Natural killer cell (primary cell): ENCODE measurements around the gene NEURL2. TPM values are rescaled to one million over a fixed set of nuclear protein-coding genes. Genes with fewer than 3 reads are reported as not detected.
"Not testable (repeated sequence)": the region's sequence is repeated elsewhere in the genome, so short reads cannot be mapped to it uniquely, and the experiment has no call there.

Experiments used
- ATAC-seq, 3 donors: fragments of 150-1000 bp in 2 of 3; fragments of 200-7000 bp in 1 of 3; cut with Tn5 transposase; 1 replicate in 1 of 3; 2 replicates in 2 of 3; pipeline ENCODE4 v1.10.0; 2021; ENCODE audit warnings: mild to moderate bottlenecking in 2 of 3, moderate library complexity in 2 of 3
- DNase-seq, 2 donors: peaks; one replicate each; pipeline versions ENCODE4 v3.0.0 to v3.0.0-alpha.2; 2013 to 2021; ENCODE audit warnings: mixed read lengths in 1 of 2
- H3K27ac ChIP-seq: one replicate; pipeline ENCODE4 v1.5.1; 2013; ENCODE audit warnings: mild to moderate bottlenecking, low read length
- H3K27me3 ChIP-seq: one replicate; pipeline ENCODE4 v1.6.1; 2013; ENCODE audit warnings: low read length; ENCODE audit not compliant: control insufficient read depth, insufficient read depth
- H3K36me3 ChIP-seq: one replicate; pipeline ENCODE4 v1.6.1; 2013; ENCODE audit warnings: low read length; ENCODE audit not compliant: control insufficient read depth, insufficient read depth
- H3K4me1 ChIP-seq: one replicate; pipeline ENCODE4 v1.6.1; 2013; ENCODE audit warnings: low read length; ENCODE audit not compliant: control insufficient read depth, insufficient read depth
- H3K4me3 ChIP-seq: one replicate; pipeline ENCODE4 v1.5.1; 2013; ENCODE audit warnings: low read length
- H3K9me3 ChIP-seq: one replicate; pipeline ENCODE4 v1.6.1; 2013; ENCODE audit warnings: low read length; ENCODE audit not compliant: control insufficient read depth, insufficient read depth
- H3K27ac Mint-ChIP-seq, 2 donors: one replicate each; pipeline ENCODE4 v1.8.0; 2022; ENCODE audit warnings: mild to moderate bottlenecking in 2 of 2, mixed read lengths in 2 of 2, moderate library complexity in 1 of 2
- H3K27me3 Mint-ChIP-seq, 2 donors: one replicate each; pipeline ENCODE4 v1.8.0; 2022; ENCODE audit warnings: low read depth in 2 of 2, mixed read lengths in 2 of 2
- H3K36me3 Mint-ChIP-seq: one replicate; pipeline ENCODE4 v1.8.0; 2022; ENCODE audit warnings: mixed read lengths
- H3K4me1 Mint-ChIP-seq, 2 donors: one replicate each; pipeline ENCODE4 v1.8.0; 2022; ENCODE audit warnings: mixed read lengths in 2 of 2
- H3K4me3 Mint-ChIP-seq: one replicate; pipeline ENCODE4 v1.8.0; 2022; ENCODE audit warnings: mild to moderate bottlenecking, moderate library complexity, mixed read lengths
- H3K9me3 Mint-ChIP-seq, 2 donors: one replicate each; pipeline ENCODE4 v1.8.0; 2022; ENCODE audit warnings: mixed read lengths in 2 of 2
- WGBS: methylation state at CpG from one replicate; pipeline ENCODE4 v1.1.7; 2013; ENCODE audit warnings: missing lambda C conversion rate; ENCODE audit not compliant: insufficient coverage; 5-methylcytosine and 5-hydroxymethylcytosine counted together
- intact Hi-C: fragments of 100-400 bp; cut with micrococcal nuclease; formaldehyde crosslinking; loops from one replicate; pipeline ENCODE4 v1.14.2; 2022
- total RNA-seq, 4 donors: library from RNA; stranded (reverse); fragments of 120-200 nt in 1 of 4; gene quantifications; one replicate each; pipeline versions ENCODE4 v1.2.3 to v1.2.4, GENCODE V29; 2013 to 2022
- TF ChIP-seq, protein P1 (sequence below): fragments of 200-600 bp; IDR thresholded peaks from one replicate; pipeline ENCODE4 v1.8.0; 2022; ENCODE audit warnings: antibody characterized with exemption

The NEURL2 gene
- total RNA-seq, 3 donors from 2014 or later (not counting 1 experiment from before 2014, with no cell fraction given): 0.89 to 1.4 (median 1.4) TPM

- Mint-ChIP-seq H3K27me3 (no peaks in the 10 kb centered on the region), H3K36me3 (peaks cover 7% of the 10 kb centered on the region), H3K9me3 (no peaks in the 10 kb centered on the region), H3K4me1 (peaks cover 23 to 31% of the 10 kb centered on the region in 2 donors), H3K4me3 (peak within 1 kb of the TSS; percentile 96), H3K27ac (peak within 1 kb of the TSS; percentile 96 to 97)
- Histone ChIP-seq H3K4me1 (peaks cover 26% of the 10 kb centered on the region), H3K9me3 (no peaks in the 10 kb centered on the region), H3K27ac (peak within 1 kb of the TSS; percentile 98), H3K4me3 (peak within 1 kb of the TSS; percentile 99), H3K27me3 (no peaks in the 10 kb centered on the region), H3K36me3 (peaks cover 26% of the 10 kb centered on the region)
- WGBS: under 1% methylated on average over 102 of the region's 102 CpGs
- TF ChIP-seq, protein P1, sequence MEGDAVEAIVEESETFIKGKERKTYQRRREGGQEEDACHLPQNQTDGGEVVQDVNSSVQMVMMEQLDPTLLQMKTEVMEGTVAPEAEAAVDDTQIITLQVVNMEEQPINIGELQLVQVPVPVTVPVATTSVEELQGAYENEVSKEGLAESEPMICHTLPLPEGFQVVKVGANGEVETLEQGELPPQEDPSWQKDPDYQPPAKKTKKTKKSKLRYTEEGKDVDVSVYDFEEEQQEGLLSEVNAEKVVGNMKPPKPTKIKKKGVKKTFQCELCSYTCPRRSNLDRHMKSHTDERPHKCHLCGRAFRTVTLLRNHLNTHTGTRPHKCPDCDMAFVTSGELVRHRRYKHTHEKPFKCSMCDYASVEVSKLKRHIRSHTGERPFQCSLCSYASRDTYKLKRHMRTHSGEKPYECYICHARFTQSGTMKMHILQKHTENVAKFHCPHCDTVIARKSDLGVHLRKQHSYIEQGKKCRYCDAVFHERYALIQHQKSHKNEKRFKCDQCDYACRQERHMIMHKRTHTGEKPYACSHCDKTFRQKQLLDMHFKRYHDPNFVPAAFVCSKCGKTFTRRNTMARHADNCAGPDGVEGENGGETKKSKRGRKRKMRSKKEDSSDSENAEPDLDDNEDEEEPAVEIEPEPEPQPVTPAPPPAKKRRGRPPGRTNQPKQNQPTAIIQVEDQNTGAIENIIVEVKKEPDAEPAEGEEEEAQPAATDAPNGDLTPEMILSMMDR: no peak
- ATAC-seq (peak; percentile 77 to 91 (median 84)), DNase-seq (peak; percentile 98 to 100)
- intact Hi-C loops: loop anchor here (1.0 to 2.0 kb wide), 7 partner anchors 10 to 122 kb away; partner anchors contain the start of genes ACOT8, CTSA, NEURL2 and UBE2C
These were observed 43.8 kb upstream of the NEURL2 start, which contains the start of gene PCIF1 for GRCh38 chr20:45934586-45935415. Gene PCIF1 (plus strand): TSS chr20:45934683. CDS start chr20:45939000, 4,317 bp downstream.

DNA sequence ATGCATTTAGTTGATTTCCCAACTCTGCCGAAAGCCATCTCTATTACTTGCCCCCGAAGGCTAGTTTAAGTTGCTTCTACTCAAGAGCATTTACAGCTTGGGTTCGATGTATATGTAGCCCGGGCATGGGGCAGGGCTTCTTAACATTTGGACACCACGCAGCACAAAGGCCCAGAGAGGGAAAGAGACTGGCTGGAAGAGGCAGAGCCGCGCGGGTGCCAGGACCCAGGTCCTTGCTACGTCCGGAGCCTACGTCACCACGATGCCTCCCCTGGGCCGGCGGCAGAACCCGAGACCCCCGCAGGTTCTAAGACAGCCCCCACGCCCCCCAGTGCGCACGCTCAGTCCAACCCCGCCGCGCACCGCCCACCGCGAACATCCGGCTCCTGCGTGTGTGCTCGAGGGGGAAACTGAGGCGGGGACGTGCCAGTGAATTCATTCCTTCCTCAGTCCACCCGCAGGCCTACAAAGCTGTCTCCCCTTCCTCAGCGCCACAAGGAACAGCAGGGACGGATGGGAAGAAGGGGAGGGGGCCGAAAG, 43.1 kb upstream of the NEURL2 start:
- H3K9me3 Mint-ChIP-seq: no peaks in the 10 kb centered on the region

GRCh38 chr20:45933266-45934045, 42.4 kb upstream of the NEURL2 start:
- H3K4me3 ChIP-seq: peak overlapping the region; percentile 99
- peak overlapping the region; percentile 96 for H3K4me3 Mint-ChIP-seq
- peaks cover 22 to 29% of the 10 kb centered on the region in 2 donors for H3K4me1 Mint-ChIP-seq
- H3K36me3 Mint-ChIP-seq: no peaks in the 10 kb centered on the region
- H3K27me3 ChIP-seq: no peaks in the 10 kb centered on the region
- H3K27ac ChIP-seq: peak overlapping the region; percentile 98
- no peaks in the 10 kb centered on the region for H3K27me3 Mint-ChIP-seq
- H3K27ac Mint-ChIP-seq: peak overlapping the region; percentile 96 to 97
- TF ChIP-seq, protein P1: no peak
- H3K9me3 Mint-ChIP-seq: no peaks in the 10 kb centered on the region
- peaks cover 26% of the 10 kb centered on the region for H3K4me1 ChIP-seq
- H3K9me3 ChIP-seq: no peaks in the 10 kb centered on the region
- WGBS: 28% methylated on average over 21 of the region's 22 CpGs
- no peak for ATAC-seq
- H3K36me3 ChIP-seq: peaks cover 13% of the 10 kb centered on the region
- peak; percentile 46 to 77 for DNase-seq
- intact Hi-C loops: loop anchor here (1.0 to 2.0 kb wide), 4 partner anchors 29 to 77 kb away; partner anchors contain the start of genes ACOT8, CTSA, NEURL2 and ZSWIM1

More for the DNA sequence above, 43.1 kb upstream of the NEURL2 start:
- Mint-ChIP-seq H3K27me3 (no peaks in the 10 kb centered on the region), H3K27ac (peak overlapping the region; percentile 96 to 97), H3K4me1 (peaks cover 23 to 31% of the 10 kb centered on the region in 2 donors), H3K36me3 (no peaks in the 10 kb centered on the region), H3K4me3 (peak overlapping the region; percentile 96)
- ATAC-seq (peak in 1 of 3 donors; percentile 5), DNase-seq (no peak)
- Histone ChIP-seq H3K4me1 (peaks cover 26% of the 10 kb centered on the region), H3K27me3 (no peaks in the 10 kb centered on the region), H3K27ac (peak overlapping the region; percentile 98), H3K36me3 (peaks cover 19% of the 10 kb centered on the region), H3K4me3 (peak overlapping the region; percentile 99), H3K9me3 (no peaks in the 10 kb centered on the region)
- intact Hi-C loops: loop anchor here (1.0 to 2.0 kb wide), 4 partner anchors 29 to 77 kb away; partner anchors contain the start of genes ACOT8, CTSA, NEURL2 and ZSWIM1
- 0% methylated on average over 32 of the region's 34 CpGs for WGBS
- TF ChIP-seq, protein P1: no peak

- H3K27ac ChIP-seq, H3K4me3 Mint-ChIP-seq, ATAC-seq, H3K27ac Mint-ChIP-seq, intact Hi-C loops, H3K36me3 ChIP-seq, H3K27me3 ChIP-seq, H3K4me3 ChIP-seq, H3K36me3 Mint-ChIP-seq, H3K27me3 Mint-ChIP-seq, H3K9me3 Mint-ChIP-seq, DNase-seq, H3K9me3 ChIP-seq: not testable (repeated sequence)
- 98% methylated on average over 16 of the region's 17 CpGs for WGBS
- H3K4me1 Mint-ChIP-seq: peaks cover 8 to 23% of the 10 kb centered on the region in 2 donors
- H3K4me1 ChIP-seq: peaks cover 20% of the 10 kb centered on the region
These were observed 40.7 kb upstream of the NEURL2 start for GRCh38 chr20:45931680-45932079.
